GM10266 (cell line): ENCODE data around the gene KLF13.

Experiments used
- DNase-seq: peaks from one replicate; pipeline ENCODE4 v3.0.0; 2012; ENCODE audit errors: extremely low spot score
- TF ChIP-seq, protein P1 (sequence below): IDR thresholded peaks from 2 replicates; pipeline ENCODE4 v1.5.1; 2012; ENCODE audit warnings: mild to moderate bottlenecking, low read depth; ENCODE audit not compliant: control insufficient read depth, insufficient read depth; ENCODE audit errors: missing control alignments

Gene KLF13

GRCh38 chr15:31280831-31281216 lies 45.8 kb upstream of the KLF13 start:
- no peak for DNase-seq
- TF ChIP-seq, protein P1, sequence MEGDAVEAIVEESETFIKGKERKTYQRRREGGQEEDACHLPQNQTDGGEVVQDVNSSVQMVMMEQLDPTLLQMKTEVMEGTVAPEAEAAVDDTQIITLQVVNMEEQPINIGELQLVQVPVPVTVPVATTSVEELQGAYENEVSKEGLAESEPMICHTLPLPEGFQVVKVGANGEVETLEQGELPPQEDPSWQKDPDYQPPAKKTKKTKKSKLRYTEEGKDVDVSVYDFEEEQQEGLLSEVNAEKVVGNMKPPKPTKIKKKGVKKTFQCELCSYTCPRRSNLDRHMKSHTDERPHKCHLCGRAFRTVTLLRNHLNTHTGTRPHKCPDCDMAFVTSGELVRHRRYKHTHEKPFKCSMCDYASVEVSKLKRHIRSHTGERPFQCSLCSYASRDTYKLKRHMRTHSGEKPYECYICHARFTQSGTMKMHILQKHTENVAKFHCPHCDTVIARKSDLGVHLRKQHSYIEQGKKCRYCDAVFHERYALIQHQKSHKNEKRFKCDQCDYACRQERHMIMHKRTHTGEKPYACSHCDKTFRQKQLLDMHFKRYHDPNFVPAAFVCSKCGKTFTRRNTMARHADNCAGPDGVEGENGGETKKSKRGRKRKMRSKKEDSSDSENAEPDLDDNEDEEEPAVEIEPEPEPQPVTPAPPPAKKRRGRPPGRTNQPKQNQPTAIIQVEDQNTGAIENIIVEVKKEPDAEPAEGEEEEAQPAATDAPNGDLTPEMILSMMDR: no peak

- TF ChIP-seq, protein P1: no peak
- no peak for DNase-seq
Observed at GRCh38 chr15:31283043-31283442, 43.6 kb upstream of the KLF13 start.

GRCh38 chr15:31285772-31286261 lies 40.8 kb upstream of the KLF13 start:
- no peak for DNase-seq
- TF ChIP-seq, protein P1: no peak

- TF ChIP-seq, protein P1: no peak
- DNase-seq: no peak
Observed at GRCh38 chr15:31291048-31291578, 35.5 kb upstream of the KLF13 start.

- TF ChIP-seq, protein P1: no peak
- DNase-seq: no peak
Observed at GRCh38 chr15:31292391-31293015, 34.1 kb upstream of the KLF13 start.

DNA sequence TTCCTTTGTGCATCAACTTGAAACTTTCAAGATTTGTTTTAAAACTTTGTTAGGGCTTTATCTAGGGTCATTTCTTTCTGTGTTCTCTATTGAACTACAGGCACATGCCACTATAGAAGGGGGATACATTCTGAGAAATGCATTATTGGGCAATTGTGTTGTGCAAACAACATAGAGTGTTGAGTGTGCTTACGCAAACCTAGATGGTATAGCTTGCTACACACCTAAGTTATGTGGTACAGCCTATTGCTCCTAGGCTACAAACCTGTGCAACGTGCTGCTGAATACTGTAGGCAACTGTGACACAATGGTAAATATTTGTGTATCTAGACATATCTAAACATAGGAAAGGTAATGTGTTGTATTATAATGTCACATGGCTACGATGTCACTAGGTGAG lies 33.0 kb upstream of the KLF13 start:
- TF ChIP-seq, protein P1: no peak

DNA sequence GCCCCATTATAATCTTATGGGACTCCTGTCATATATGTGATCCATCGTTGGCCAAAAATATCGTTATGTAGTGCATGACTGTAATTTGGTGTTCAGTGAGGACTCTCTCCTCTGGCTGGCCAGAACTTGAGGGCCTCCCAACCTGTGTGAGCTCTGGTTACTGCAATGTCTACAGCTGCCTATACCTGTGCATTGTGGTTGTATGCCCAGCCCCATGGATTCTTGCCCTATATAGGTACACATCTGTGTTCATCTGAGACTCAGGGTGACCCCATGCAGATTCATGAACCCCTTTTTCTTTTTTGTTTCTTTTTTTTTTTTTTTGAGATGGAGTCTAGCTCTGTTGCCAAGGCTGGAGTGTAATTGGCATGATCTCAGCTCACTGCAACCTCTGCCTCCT lies 32.6 kb upstream of the KLF13 start:
- TF ChIP-seq, protein P1: no peak
- no peak for DNase-seq

More for the DNA sequence above, 33.0 kb upstream of the KLF13 start:
- DNase-seq: no peak
